Psoas muscle (tissue), 8 donors: ENCODE measurements around the gene THRSP. TPM values are rescaled to one million over a fixed set of nuclear protein-coding genes. Genes with fewer than 3 reads are reported as not detected.
"Not testable (repeated sequence)": the region's sequence is repeated elsewhere in the genome, so short reads cannot be mapped to it uniquely, and the experiment has no call there.

Source experiments
- ATAC-seq, 4 donors: fragments of 200-7000 bp; cut with Tn5 transposase; one replicate each; pipeline ENCODE4 v1.9.1; 2020; ENCODE audit warnings: moderate library complexity in 3 of 4, mild to moderate bottlenecking in 2 of 4
- DNase-seq, 2 donors: peaks; one replicate each; pipeline ENCODE4 v3.0.0-alpha.2; 2020
- H3K27ac ChIP-seq: fragments of 200-600 bp; one replicate; pipeline ENCODE4 v1.8.0; 2022
- H3K27me3 ChIP-seq, 3 donors: fragments of 200-600 bp in 1 of 3; one replicate each; pipeline versions ENCODE4 v1.6.1 to v1.8.0; 2013 to 2022; ENCODE audit warnings: low read length in 2 of 3, mild to moderate bottlenecking in 2 of 3, moderate library complexity in 1 of 3; ENCODE audit not compliant: insufficient read depth in 3 of 3
- H3K36me3 ChIP-seq, 2 donors: fragments of 200-600 bp in 1 of 2; one replicate each; pipeline versions ENCODE4 v1.6.1 to v1.8.0; 2013 to 2022; ENCODE audit warnings: low read depth in 1 of 2, mild to moderate bottlenecking in 1 of 2, moderate library complexity in 1 of 2; ENCODE audit not compliant: insufficient read depth in 1 of 2
- H3K4me1 ChIP-seq: fragments of 200-600 bp; one replicate; pipeline ENCODE4 v1.8.0; 2022
- H3K4me3 ChIP-seq: fragments of 200-600 bp; one replicate; pipeline ENCODE4 v1.8.0; 2022; ENCODE audit warnings: mild to moderate bottlenecking
- H3K9me3 ChIP-seq: fragments of 200-600 bp; one replicate; pipeline ENCODE4 v1.8.0; 2022
- CTCF ChIP-seq: fragments of 200-600 bp; IDR thresholded peaks from one replicate; pipeline ENCODE4 v1.8.0; 2022; ENCODE audit warnings: antibody characterized with exemption
- WGBS, 3 donors: extraction: QIAGEN DNeasy Blood & Tissue Kit; methylation state at CpG; one replicate each; pipeline versions ENCODE4 v1.1.6 to v1.1.7; 2013; 5-methylcytosine and 5-hydroxymethylcytosine counted together
- intact Hi-C, 2 donors: fragments of 100-400 bp; cut with DNase I; formaldehyde crosslinking; loops; one replicate each; pipeline versions ENCODE4 v1.11.0 to v1.14.2; 2022
- polyA plus RNA-seq, 3 donors: library from polyadenylated mRNA; stranded (reverse); fragments of 200-250 nt; gene quantifications; one replicate each; pipeline ENCODE4 v1.2.3, GENCODE V29; 2013
- total RNA-seq, 4 donors: library from RNA; stranded (reverse); fragmentation: NEBNext Ultra II Directional in 2 of 4; extraction: Animal tissue kit (Norgen Biotek cat#: 25700) in 2 of 4; gene quantifications; one replicate each; pipeline versions ENCODE4 v1.2.1 to v1.2.4, GENCODE V29; 2021 to 2023
- donor health status: healthy with polysubstance abuse.
- donor health status: DM: no; HTN: no; CAD: no; lungs with moderate emphysema.
- donor health status: Bipolar disorder and iron deficiency.
- donor health status: healthy.
- donor health status: DM: yes; HTN: yes; CAD: no.
- donor health status: DM: no; HTN: no; CAD: no.
- donor health status: DM: no; HTN: no; CAD: no.
- donor health status: DM: yes; HTN: yes; CAD: no.

The THRSP gene
- total and polyA plus RNA-seq, 7 donors = 0.24 to 7.2 (median 2.2) TPM

- ATAC-seq (no peak), DNase-seq (no peak)
- TF ChIP-seq CTCF = no peak
- Histone ChIP-seq H3K4me3 (no peak overlapping the region), H3K27me3 (no peaks in the 10 kb centered on the region), H3K4me1 (peaks cover 16% of the 10 kb centered on the region), H3K27ac (no peak overlapping the region), H3K36me3 (peaks cover 0 to 6% of the 10 kb centered on the region in 2 donors), H3K9me3 (no peaks in the 10 kb centered on the region)
- intact Hi-C loops = loop anchor here in 1 of 2 donors (5.0 kb wide), 1 partner anchor 55 kb away; the partner anchor contains the start of gene ALG8
- 81 to 82% (median 82%) methylated on average over 8 of the region's 8 CpGs for WGBS, 3 donors
Measured at GRCh38 chr11:78082146-78082545, 18.5 kb downstream of the THRSP start.

GRCh38 chr11:78083021-78083420, 19.4 kb downstream of the THRSP start:
- Histone ChIP-seq H3K27me3 (no peaks in the 10 kb centered on the region), H3K27ac (no peak overlapping the region), H3K9me3 (no peaks in the 10 kb centered on the region), H3K4me1 (peaks cover 8% of the 10 kb centered on the region), H3K4me3 (no peak overlapping the region), H3K36me3 (no peaks in the 10 kb centered on the region)
- no peak for ATAC-seq
- intact Hi-C loops = loop anchor here in 1 of 2 donors (5.0 kb wide), 1 partner anchor 54 kb away; the partner anchor contains the start of gene ALG8
- no peak for TF ChIP-seq CTCF
- DNase-seq = no peak
- WGBS, 3 donors = 69 to 76% (median 71%) methylated on average over 4 of the region's 4 CpGs

GRCh38 chr11:78084506-78084905, 20.8 kb downstream of the THRSP start:
- not testable (repeated sequence) for H3K36me3 ChIP-seq, DNase-seq, H3K27me3 ChIP-seq, H3K9me3 ChIP-seq, H3K4me1 ChIP-seq, ATAC-seq, H3K27ac ChIP-seq, H3K4me3 ChIP-seq
- intact Hi-C loops = loop anchor here in 1 of 2 donors (5.0 kb wide), 1 partner anchor 53 kb away; the partner anchor contains the start of gene ALG8
- WGBS, 3 donors = 93 to 94% (median 94%) methylated on average over 8 of the region's 8 CpGs

GRCh38 chr11:78085972-78086371, 22.3 kb downstream of the THRSP start:
- intact Hi-C loops = no loop called here
- DNase-seq (no peak), ATAC-seq (no peak)
- no peak for TF ChIP-seq CTCF
- H3K4me1 ChIP-seq = no peaks in the 10 kb centered on the region
- no peak overlapping the region for H3K4me3 ChIP-seq
- H3K27ac ChIP-seq = no peak overlapping the region
- WGBS, 3 donors = 42 to 63% (median 50%) methylated on average over 3 of the region's 3 CpGs
- no peaks in the 10 kb centered on the region for H3K27me3 ChIP-seq
- no peaks in the 10 kb centered on the region for H3K36me3 ChIP-seq
- no peaks in the 10 kb centered on the region for H3K9me3 ChIP-seq

GRCh38 chr11:78086521-78087074, 22.9 kb downstream of the THRSP start:
- 82 to 88% (median 84%) methylated on average over 6 of the region's 6 CpGs for WGBS, 3 donors
- intact Hi-C loops, H3K27me3 ChIP-seq, H3K4me3 ChIP-seq, H3K27ac ChIP-seq, ATAC-seq, H3K9me3 ChIP-seq, H3K4me1 ChIP-seq, H3K36me3 ChIP-seq, DNase-seq: not testable (repeated sequence)

- Histone ChIP-seq H3K27me3 (no peaks in the 10 kb centered on the region), H3K4me1 (no peaks in the 10 kb centered on the region), H3K4me3 (no peak overlapping the region), H3K36me3 (peaks cover 2 to 9% of the 10 kb centered on the region in 2 donors), H3K27ac (no peak overlapping the region), H3K9me3 (no peaks in the 10 kb centered on the region)
- no peak for TF ChIP-seq CTCF
- intact Hi-C loops = no loop called here
- 86 to 95% (median 89%) methylated on average over 2 of the region's 2 CpGs for WGBS, 3 donors
- no peak for DNase-seq
- no peak for ATAC-seq
Measured at GRCh38 chr11:78094250-78094649, 30.6 kb downstream of the THRSP start.
